Calu3 (cell line): ENCODE results near the gene WFDC9. TPM values are rescaled to one million over a fixed set of nuclear protein-coding genes. Genes with fewer than 3 reads are reported as not detected.
"Not testable (repeated sequence)": the region's sequence is repeated elsewhere in the genome, so short reads cannot be mapped to it uniquely, and the experiment has no call there.

Experiments used
- BruUV-seq: library from RNA; stranded (reverse); fragments of 400-500 nt; replicated peaks from 2 replicates; lab custom pipeline; 2021; lab: Mats Ljungman, UMichigan
- CTCF ChIA-PET: fragments of 300-600 bp; sonication (Branson Sonifier 250); formaldehyde crosslinking; loops from one replicate; lab custom pipeline; 2022; ENCODE audit warnings: antibody characterized with exemption; lab: Charles Lee
- DNase-seq: peaks from one replicate; pipeline ENCODE4 v3.0.0; 2022
- H3K27ac Mint-ChIP-seq: one replicate; pipeline ENCODE4 v1.8.0; 2022; ENCODE audit warnings: mixed read lengths; ENCODE audit not compliant: unreplicated experiment
- H3K27me3 Mint-ChIP-seq: one replicate; pipeline ENCODE4 v1.8.0; 2022; ENCODE audit warnings: mixed read lengths; ENCODE audit not compliant: unreplicated experiment
- H3K36me3 Mint-ChIP-seq: one replicate; pipeline ENCODE4 v1.8.0; 2022; ENCODE audit warnings: mild to moderate bottlenecking, moderate library complexity, mixed read lengths; ENCODE audit not compliant: insufficient read depth, unreplicated experiment
- H3K4me1 Mint-ChIP-seq: one replicate; pipeline ENCODE4 v1.8.0; 2022; ENCODE audit warnings: mild to moderate bottlenecking, low read depth, mixed read lengths; ENCODE audit not compliant: unreplicated experiment
- H3K4me3 Mint-ChIP-seq: one replicate; pipeline ENCODE4 v1.8.0; 2022; ENCODE audit warnings: mild to moderate bottlenecking, low read depth, moderate library complexity, mixed read lengths; ENCODE audit not compliant: unreplicated experiment
- H3K9me3 Mint-ChIP-seq: one replicate; pipeline ENCODE4 v1.8.0; 2022; ENCODE audit warnings: low read depth, mixed read lengths; ENCODE audit not compliant: unreplicated experiment
- intact Hi-C: fragments of 100-400 bp; cut with micrococcal nuclease; formaldehyde crosslinking; loops from one replicate; pipeline ENCODE4 v1.10.0; 2022; ENCODE audit not compliant: unreplicated experiment
- total RNA-seq: library from RNA; stranded (reverse); gene quantifications from 2 replicates; pipeline ENCODE4 v1.2.3, GENCODE V29; 2022
- TF ChIP-seq, protein P1 (sequence below): fragments of 200-600 bp; IDR thresholded peaks from one replicate; pipeline ENCODE4 v1.8.0; 2022; ENCODE audit warnings: antibody characterized with exemption; ENCODE audit not compliant: unreplicated experiment

WFDC9 gene
- total RNA-seq, 1 experiment from 2014 or later, result not detected

- peak; percentile 63 for DNase-seq
- intact Hi-C loops, result loop anchor here (1.0 kb wide), 1 partner anchor 179 kb away; no protein-coding TSS in a partner anchor
- Mint-ChIP-seq H3K4me1 (peaks cover 8% of the 10 kb centered on the region), H3K4me3 (no peak overlapping the region), H3K9me3 (no peaks in the 10 kb centered on the region), H3K36me3 (no peaks in the 10 kb centered on the region), H3K27ac (no peak overlapping the region), H3K27me3 (peaks cover 39% of the 10 kb centered on the region)
- CTCF ChIA-PET, result interaction anchor here (1.0 kb wide), 1 partner anchor 179 kb away, joined by 7 read pairs; no protein-coding TSS in a partner anchor
- no TSS peak for BruUV-seq
- TF ChIP-seq, protein P1, sequence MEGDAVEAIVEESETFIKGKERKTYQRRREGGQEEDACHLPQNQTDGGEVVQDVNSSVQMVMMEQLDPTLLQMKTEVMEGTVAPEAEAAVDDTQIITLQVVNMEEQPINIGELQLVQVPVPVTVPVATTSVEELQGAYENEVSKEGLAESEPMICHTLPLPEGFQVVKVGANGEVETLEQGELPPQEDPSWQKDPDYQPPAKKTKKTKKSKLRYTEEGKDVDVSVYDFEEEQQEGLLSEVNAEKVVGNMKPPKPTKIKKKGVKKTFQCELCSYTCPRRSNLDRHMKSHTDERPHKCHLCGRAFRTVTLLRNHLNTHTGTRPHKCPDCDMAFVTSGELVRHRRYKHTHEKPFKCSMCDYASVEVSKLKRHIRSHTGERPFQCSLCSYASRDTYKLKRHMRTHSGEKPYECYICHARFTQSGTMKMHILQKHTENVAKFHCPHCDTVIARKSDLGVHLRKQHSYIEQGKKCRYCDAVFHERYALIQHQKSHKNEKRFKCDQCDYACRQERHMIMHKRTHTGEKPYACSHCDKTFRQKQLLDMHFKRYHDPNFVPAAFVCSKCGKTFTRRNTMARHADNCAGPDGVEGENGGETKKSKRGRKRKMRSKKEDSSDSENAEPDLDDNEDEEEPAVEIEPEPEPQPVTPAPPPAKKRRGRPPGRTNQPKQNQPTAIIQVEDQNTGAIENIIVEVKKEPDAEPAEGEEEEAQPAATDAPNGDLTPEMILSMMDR, result peak; percentile 91
These were observed 38.4 kb downstream of the WFDC9 start for GRCh38 chr20:45592574-45593189.

- Mint-ChIP-seq H3K4me3 (no peak overlapping the region), H3K27me3 (peaks cover 19% of the 10 kb centered on the region), H3K9me3 (no peaks in the 10 kb centered on the region), H3K4me1 (peaks cover 8% of the 10 kb centered on the region), H3K36me3 (no peaks in the 10 kb centered on the region), H3K27ac (no peak overlapping the region)
- CTCF ChIA-PET, result no interaction called here
- DNase-seq, result no peak
- TF ChIP-seq, protein P1, result no peak
- BruUV-seq, result no TSS peak
- intact Hi-C loops, result no loop called here
These were observed 41.4 kb downstream of the WFDC9 start for GRCh38 chr20:45589725-45590124.

- H3K27me3 Mint-ChIP-seq, result peaks cover 10% of the 10 kb centered on the region
- peaks cover 8% of the 10 kb centered on the region for H3K4me1 Mint-ChIP-seq
- H3K9me3 Mint-ChIP-seq, result no peaks in the 10 kb centered on the region
- TF ChIP-seq, protein P1, result no peak
- no TSS peak for BruUV-seq
- no peak overlapping the region for H3K27ac Mint-ChIP-seq
- intact Hi-C loops, result no loop called here
- H3K36me3 Mint-ChIP-seq, result no peaks in the 10 kb centered on the region
- no peak for DNase-seq
- H3K4me3 Mint-ChIP-seq, result no peak overlapping the region
- CTCF ChIA-PET, result no interaction called here
These were observed 42.3 kb downstream of the WFDC9 start for GRCh38 chr20:45588800-45589199.

GRCh38 chr20:45585986-45586385 is 45.1 kb downstream of the WFDC9 start:
- BruUV-seq, H3K9me3 Mint-ChIP-seq, H3K27me3 Mint-ChIP-seq, H3K4me1 Mint-ChIP-seq, intact Hi-C loops, H3K36me3 Mint-ChIP-seq, H3K4me3 Mint-ChIP-seq, H3K27ac Mint-ChIP-seq, DNase-seq: not testable (repeated sequence)
- CTCF ChIA-PET, result interaction anchor here (0.6 kb wide), 1 partner anchor 556 kb away, joined by 3 read pairs; no protein-coding TSS in a partner anchor

GRCh38 chr20:45584294-45584693 is 46.8 kb downstream of the WFDC9 start:
- H3K27ac Mint-ChIP-seq, H3K36me3 Mint-ChIP-seq, H3K4me1 Mint-ChIP-seq, intact Hi-C loops, DNase-seq, BruUV-seq, H3K4me3 Mint-ChIP-seq, H3K9me3 Mint-ChIP-seq: not testable (repeated sequence)
- peaks cover 21% of the 10 kb centered on the region for H3K27me3 Mint-ChIP-seq
- CTCF ChIA-PET, result interaction anchor here (0.6 kb wide), 1 partner anchor 45 kb away, joined by 4 read pairs; the partner anchor contains the start of gene WFDC10A
